Spleen (tissue), 7 donors: Measurements from ENCODE around the gene FASN.

Source experiments
- CTCF ChIP-seq, 11 experiments: fragments of 200-600 bp in 7 of 11; fragments of 450-650 bp in 4 of 11; sonication (generic) in 4 of 11; IDR thresholded peaks in 8 of 11; conservative IDR thresholded peaks in 3 of 11; 1 replicate in 7 of 11; 2 replicates in 4 of 11; pipeline versions ENCODE4 v1.4.0 to v1.8.0; 2016 to 2021; ENCODE audit warnings: antibody characterized with exemption in 11 of 11, inconsistent platforms in 4 of 11, mild to moderate bottlenecking in 1 of 11
- POLR2A ChIP-seq, 3 donors: fragments of 450-650 bp; IDR thresholded peaks; one replicate each; pipeline ENCODE4 v1.5.1; 2017; ENCODE audit warnings: antibody characterized with exemption in 3 of 3, mild to moderate bottlenecking in 1 of 3
- POLR2AphosphoS5 ChIP-seq, 3 donors: sonication (generic); formaldehyde crosslinking; IDR thresholded peaks; one replicate each; pipeline ENCODE4 v1.5.1; 2017; ENCODE audit warnings: antibody characterized with exemption in 3 of 3
- donor health status: DM: no; HTN: no; CAD: no; lungs with moderate emphysema.
- donor health status: DM: no; HTN: no; CAD: no.
- donor health status: DM: no; HTN: no; CAD: no.

- TF ChIP-seq POLR2AphosphoS5 (IDR thresholded peaks at IDR 0.05) (no peak), POLR2A (IDR thresholded peaks at IDR 0.05) (no peak), CTCF (IDR thresholded peaks at IDR 0.05 in 8 of 11, conservative IDR thresholded peaks at IDR 0.05 in 3 of 11) (no peak)
These were observed 11.9 kb downstream of the FASN start for GRCh38 chr17:82085931-82086764.
